Measurements from ENCODE around the gene SVIL. TPM values are rescaled to one million over a fixed set of nuclear protein-coding genes. Genes with fewer than 3 reads are reported as not detected.

SVIL gene
- total RNA-seq, 1 experiment from 2014 or later, result 15.3 TPM

- Histone ChIP-seq H2BK5ac (ENCODE audit: insufficient read length, low read length) (no peak overlapping the region), H2BK12ac (ENCODE audit: insufficient read length, low read depth, low read length) (no peak overlapping the region), H3K4ac (ENCODE audit: low read depth, low read length) (no peak overlapping the region), H2BK20ac (ENCODE audit: low read depth, low read length, poor library complexity, severe bottlenecking) (no peak overlapping the region), H3K23me2 (ENCODE audit: insufficient read length, low read depth, low read length, poor library complexity, severe bottlenecking) (no peaks in the 10 kb centered on the region), H3K23ac (ENCODE audit: insufficient read length, low read depth, low read length) (no peak overlapping the region), H4K91ac (ENCODE audit: insufficient read length, low read depth, low read length) (no peak overlapping the region), H2AFZ (ENCODE audit: low read length) (no peak overlapping the region), H3K79me2 (ENCODE audit: insufficient read depth, low read length) (no peaks in the 10 kb centered on the region), H2BK120ac (ENCODE audit: low read depth, low read length, poor library complexity, severe bottlenecking) (no peak overlapping the region), H3K4me1 (ENCODE audit: insufficient read depth, low read length) (no peaks in the 10 kb centered on the region), H2BK15ac (ENCODE audit: low read depth, low read length) (no peak overlapping the region), H3K4me2 (ENCODE audit: insufficient read depth, insufficient read length, low read length) (no peak overlapping the region), H3K14ac (ENCODE audit: insufficient read depth, low read length) (no peak overlapping the region), H3K56ac (ENCODE audit: insufficient read length, low read depth, low read length) (no peak overlapping the region), H4K8ac (replicated peaks; ENCODE audit: insufficient read length, low read depth, low read length) (no peak overlapping the region), H4K5ac (ENCODE audit: insufficient read length, low read depth, low read length) (no peak overlapping the region), H3K27ac (ENCODE audit: insufficient read length, low read depth, low read length) (no peak overlapping the region), H3T11ph (ENCODE audit: low read length) (no peak overlapping the region), H3K79me1 (ENCODE audit: insufficient read depth, low read depth, low read length, poor library complexity, severe bottlenecking) (no peaks in the 10 kb centered on the region), H2AK5ac (ENCODE audit: insufficient read length, low read length) (no peak overlapping the region), H3K18ac (ENCODE audit: insufficient read length, low read depth, low read length) (no peak overlapping the region), H4K20me1 (ENCODE audit: control insufficient read depth, insufficient read depth, insufficient read length) (no peaks in the 10 kb centered on the region), H3K9me3 (ENCODE audit: control insufficient read depth, low read depth, low read length) (no peaks in the 10 kb centered on the region), H3K27me3 (ENCODE audit: insufficient read depth, low read length) (no peaks in the 10 kb centered on the region), H3K9ac (ENCODE audit: extremely low read depth, insufficient read length, low read length) (no peak overlapping the region)
- H3K9me3 Mint-ChIP-seq, result no peaks in the 10 kb centered on the region
- no peak overlapping the region for H3K4me3 Mint-ChIP-seq
- no peak for TF ChIP-seq CTCF (conservative IDR thresholded peaks at IDR 0.05)
- H3K27me3 Mint-ChIP-seq (ENCODE audit: low read depth), result peaks cover 1% of the 10 kb centered on the region; the same call in 1 of the 2 replicates
- no peak for DNase-seq
- H3K27ac Mint-ChIP-seq, result no peak overlapping the region
- H3K36me3 Mint-ChIP-seq (ENCODE audit: insufficient read depth in 1 of 3, low read depth in 3 of 3), result no peaks in the 10 kb centered on the region
- WGBS (ENCODE audit: extremely low coverage, insufficient read length, low lambda C conversion rate), result no CpG with 5 or more reads among the region's 3 CpGs
- H3K4me1 Mint-ChIP-seq, result no peaks in the 10 kb centered on the region
Measured at GRCh38 chr10:29417324-29417723, 217.4 kb downstream of the SVIL start.
